Stimulated activated CD8-positive, alpha-beta memory T cell treated with anti-CD3 and anti-CD28 coated beads, Interleukin-2, amount 100 ng/mL, for 48 hours (primary cell): ENCODE measurements around the gene LHPP.

Experiments used
- DNase-seq, 2 donors: peaks; one replicate each; pipeline ENCODE4 v3.0.0-alpha.2; 2020; ENCODE audit warnings: low read depth in 2 of 2

LHPP gene

GRCh38 chr10:124643330-124644009, 181.8 kb downstream of the LHPP start:
- no peak for DNase-seq

DNA sequence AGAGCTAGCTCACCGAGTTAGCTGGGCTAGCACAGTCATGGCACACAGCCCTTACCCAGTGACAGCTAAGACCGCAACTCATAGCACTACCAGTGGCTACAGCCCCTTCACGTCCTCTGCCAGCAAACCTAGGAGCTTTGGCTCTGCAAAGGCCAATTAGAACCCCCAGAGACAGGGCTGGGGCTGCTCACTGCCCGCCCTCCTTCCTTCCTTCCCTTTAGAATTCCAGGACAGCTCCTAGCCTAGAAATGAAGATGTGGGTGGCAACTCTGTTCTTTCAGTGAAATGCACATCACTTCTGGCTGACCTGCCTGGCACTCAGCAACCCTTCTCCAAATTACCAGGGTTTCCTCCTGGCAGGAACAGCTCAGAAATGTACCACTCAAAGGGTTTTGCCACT, 182.6 kb downstream of the LHPP start:
- no peak for DNase-seq

GRCh38 chr10:124644771-124645415, 183.3 kb downstream of the LHPP start:
- no peak for DNase-seq

DNA sequence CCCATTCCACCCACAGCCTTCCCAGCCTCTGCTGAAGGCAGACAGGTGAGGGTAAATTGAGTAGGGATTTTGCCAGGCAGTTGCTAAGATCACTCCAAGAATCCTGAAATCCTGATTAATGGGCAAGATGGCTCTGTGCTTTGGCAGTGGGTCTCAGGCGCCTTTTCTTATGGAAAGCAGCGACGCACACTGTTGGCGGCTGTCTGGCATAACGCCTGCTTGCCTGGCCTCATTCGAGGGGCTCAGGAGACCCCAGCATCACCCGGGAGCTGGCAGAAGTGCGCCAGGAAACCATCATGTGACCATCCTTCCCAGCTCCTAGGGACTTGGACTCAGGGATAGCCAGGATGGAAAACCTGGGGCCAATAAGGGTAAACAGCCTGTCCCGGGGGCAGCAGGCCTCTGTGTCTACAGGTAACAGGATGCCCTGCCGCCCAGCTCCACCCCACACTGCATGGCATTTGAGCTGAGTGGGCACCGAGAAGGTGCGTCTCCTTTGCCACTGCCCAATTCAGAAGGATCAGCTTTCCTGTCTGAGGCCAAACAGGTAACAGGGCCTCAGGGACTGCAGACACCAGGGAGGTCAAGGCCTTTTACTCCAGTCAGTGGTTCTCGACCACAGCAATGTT, 184.0 kb downstream of the LHPP start:
- DNase-seq = no peak

GRCh38 chr10:124646483-124647352, 185.1 kb downstream of the LHPP start:
- DNase-seq = no peak

- DNase-seq = peak; percentile 44 to 50
These were observed 186.0 kb downstream of the LHPP start for GRCh38 chr10:124647421-124648130.

- no peak for DNase-seq
These were observed 186.5 kb downstream of the LHPP start for GRCh38 chr10:124648131-124648475.

- DNase-seq = peak in 1 of 2 donors; percentile 39
These were observed 187.1 kb downstream of the LHPP start for GRCh38 chr10:124648738-124649137.

- DNase-seq = no peak
These were observed 187.6 kb downstream of the LHPP start for GRCh38 chr10:124649214-124649613.

DNA sequence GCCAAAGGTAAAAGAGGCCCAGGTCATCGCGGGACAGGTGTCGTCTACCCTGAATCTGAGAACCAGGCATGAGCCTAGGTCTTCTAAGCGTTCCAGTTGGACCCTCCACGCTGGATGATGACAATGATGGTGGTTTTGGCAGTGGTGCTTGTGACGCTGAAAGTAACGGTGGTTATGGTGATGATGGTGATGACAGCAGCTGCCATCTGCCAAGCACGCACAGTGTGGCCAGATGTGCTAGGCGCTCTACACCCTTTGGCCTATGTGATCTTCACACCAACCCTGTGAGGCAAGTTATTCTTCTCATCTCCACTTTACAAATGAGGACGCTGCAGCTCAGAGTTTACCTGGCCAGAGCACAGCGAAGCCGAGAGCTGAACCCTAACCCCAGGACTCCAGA, 188.6 kb downstream of the LHPP start:
- DNase-seq = no peak

DNA sequence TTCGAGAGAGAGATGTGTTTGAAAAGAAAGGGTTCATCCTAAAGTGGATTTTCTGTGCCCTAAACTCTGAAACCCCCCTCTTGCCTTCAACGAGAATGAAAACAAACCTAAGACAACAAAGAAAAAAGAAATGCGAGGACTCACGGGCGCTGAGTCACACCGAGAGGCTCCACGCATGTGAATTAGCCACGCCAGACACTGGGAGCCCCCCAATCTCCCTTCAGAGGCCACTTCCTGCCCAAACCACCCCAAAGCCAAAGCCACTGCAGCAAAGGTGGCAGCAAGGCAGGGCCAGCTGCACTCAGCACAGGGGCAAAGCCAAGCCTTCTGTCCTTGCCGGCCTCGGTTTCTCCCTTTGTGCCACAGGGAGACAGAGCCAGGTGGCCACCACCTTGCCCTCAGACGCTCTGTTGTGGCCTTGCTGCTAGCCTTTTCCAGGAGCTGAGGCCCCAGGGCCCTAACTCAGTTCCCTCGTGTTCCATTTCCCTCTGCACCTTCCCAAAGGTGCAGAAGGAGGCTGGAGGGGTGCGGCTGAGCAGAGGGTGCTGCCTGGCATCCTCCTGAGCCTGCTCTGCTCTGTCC, 189.3 kb downstream of the LHPP start:
- peak; percentile 52 to 54 for DNase-seq

DNA sequence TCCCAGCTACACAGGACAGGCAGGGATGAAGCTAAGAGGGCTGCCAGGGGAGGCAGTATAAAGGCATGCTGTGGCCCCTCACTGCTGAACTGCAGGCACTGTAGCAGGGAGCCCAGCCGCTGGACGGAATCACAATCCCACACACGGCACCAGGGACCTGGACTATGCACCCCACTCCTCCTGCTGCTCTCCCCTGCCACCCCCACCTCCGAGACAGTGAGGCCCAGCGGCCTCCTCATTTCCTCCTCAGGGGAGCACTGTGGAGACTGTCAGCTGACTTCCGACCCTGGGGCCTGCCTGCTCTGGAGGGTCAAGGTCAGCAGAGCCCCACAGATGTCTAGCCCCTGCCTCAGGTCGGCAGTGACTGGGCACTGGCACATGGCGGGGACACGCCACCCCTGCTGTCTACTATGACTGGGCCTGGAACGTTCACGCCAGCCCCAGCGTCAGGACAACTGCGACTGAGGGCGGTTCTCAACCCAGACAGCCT, 189.8 kb downstream of the LHPP start:
- DNase-seq = no peak

GRCh38 chr10:124652200-124652599, 190.6 kb downstream of the LHPP start:
- no peak for DNase-seq

DNA sequence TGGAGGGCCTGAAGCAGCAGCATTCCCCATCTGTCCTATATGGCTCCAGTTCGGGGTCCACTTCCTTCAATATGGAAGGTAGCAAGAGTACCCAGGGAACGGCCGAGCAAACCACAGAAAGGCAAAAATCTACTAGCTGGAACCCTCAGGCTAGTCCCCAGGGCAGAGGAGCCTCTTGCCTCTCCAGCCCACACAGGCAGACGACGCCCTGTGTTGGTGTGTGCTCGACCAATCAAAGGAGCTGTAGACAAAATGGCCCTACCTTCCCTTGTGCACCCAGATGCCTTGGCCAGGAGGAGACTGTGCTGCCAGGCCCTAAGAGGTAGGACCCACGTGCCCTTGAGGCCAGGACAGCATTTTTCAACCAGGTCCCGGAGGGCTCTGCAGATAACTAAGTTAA, 191.1 kb downstream of the LHPP start:
- no peak for DNase-seq

GRCh38 chr10:124653311-124653710, 191.7 kb downstream of the LHPP start:
- no peak for DNase-seq

DNA sequence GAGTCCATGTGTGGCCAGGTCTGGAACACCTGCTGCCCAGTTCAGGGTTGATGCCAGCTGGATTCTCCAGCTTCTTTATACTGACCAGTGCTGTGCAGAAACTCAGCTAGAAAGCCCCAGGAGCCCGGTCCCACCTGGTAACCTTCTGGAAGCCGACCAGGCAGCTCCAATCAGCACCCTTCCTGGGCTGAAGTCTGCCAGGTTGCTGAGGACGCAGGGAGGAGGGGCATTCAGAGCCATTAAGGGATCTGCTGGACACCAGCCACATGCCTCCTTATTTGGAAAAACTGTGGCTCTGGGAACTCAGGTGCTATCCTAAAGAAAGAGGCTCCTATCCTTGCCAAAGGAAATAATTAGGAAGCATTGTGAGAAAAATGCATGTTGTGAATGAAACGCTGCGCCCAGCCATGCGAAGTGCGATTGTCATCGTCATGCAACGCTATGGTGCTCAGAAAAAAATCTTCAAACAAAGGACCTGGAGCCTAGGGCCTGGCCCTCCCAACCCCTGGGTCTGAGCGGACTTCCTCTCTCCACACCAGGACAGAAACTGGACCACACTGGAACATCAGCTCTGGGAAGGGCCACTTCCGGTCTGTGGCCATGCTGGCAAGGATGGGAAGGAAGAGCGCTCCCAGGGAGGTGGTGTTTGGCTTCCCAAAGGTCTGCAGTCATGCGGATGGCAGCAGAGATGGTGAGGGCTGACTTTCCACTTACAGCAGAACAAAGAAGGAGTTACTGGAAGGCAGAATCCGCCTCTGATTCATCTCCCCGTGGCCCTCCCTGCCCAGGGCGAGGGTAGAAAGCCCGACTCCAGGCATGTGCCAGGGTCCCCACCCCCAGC, 192.4 kb downstream of the LHPP start:
- DNase-seq = no peak

DNA sequence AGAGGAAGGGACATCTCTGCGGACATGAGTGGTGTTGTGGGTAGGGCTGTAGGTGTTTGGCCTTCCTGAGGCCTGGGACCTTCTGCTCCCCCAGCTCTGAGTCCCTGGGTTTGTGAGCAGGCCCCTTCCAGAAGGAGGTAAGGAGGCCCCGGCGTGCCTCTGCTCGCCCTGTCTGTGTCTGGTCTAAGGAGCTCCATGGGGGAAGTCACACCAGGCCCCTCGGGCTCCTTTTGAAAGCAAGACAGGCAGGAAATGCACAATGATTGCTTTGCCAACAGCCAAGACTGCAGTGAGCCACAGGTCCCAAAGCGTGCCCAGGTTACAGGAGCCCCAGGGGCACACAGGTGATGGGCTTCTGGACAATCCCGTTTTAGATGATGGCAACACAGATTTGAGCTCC, 193.1 kb downstream of the LHPP start:
- no peak for DNase-seq

DNA sequence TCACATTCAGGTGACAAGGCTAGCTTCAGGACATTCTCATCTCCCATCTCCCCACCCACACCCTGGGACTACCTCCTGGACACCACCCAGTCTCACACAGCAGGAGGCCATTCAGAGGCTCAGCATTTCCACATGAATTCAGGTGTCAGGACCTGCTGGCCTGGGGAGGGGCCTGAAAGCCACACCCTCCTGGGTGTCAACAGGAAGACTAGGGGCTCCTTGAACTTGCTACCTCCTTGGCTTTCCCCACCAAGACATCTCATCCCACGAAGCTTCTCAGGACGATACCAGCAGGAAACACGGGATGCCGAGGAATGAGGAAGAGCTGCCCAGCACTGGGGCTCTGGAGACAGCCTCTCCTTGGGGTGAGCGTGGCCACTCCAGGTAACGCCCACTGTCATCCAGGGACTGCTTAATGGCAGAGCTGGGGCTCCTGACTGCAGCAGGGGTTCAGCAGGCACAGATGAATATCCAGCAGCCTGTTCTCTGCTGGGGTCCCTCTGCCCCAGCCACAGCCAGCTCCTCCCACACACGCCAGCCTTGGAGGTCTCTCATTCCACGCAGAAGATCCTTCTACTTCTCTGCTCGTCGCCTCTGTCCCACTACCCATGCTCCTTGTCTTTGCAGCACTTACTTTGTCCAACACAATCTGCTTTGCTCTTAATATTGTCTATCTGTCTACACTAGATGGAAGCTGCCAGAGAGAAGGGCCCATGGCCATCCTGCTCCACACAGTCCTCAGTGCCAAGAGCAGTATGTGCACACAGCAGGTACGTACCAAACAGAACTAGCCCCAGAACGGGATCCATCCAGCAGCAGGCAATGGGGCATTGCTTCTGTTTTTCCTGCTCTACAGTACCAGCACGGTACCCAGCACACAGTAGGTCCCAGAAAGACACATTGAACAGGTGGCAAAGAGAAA, 193.8 kb downstream of the LHPP start:
- DNase-seq = no peak

DNA sequence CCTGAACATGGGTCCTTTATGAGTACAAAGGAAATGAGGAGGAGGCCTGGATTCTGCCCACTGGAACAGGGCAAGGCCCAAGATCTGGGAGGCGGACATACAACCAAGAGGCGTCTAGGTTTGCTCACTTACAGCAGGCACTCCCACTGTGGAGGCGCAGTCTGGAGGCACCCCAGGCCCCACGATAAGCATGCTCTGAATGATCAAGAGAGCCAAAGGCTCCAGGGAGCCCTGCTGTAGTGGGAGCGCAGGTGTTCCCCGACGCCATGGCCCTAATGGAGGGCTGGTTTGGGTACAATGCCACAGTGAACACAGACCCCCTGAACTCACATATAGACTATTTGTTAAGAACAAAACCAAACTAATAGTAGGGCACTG, 194.5 kb downstream of the LHPP start:
- no peak for DNase-seq
